HG02763 (cell line): ENCODE measurements around the gene SEMA3B.

Source experiments
- ATAC-seq: cut with Tn5 transposase; IDR thresholded peaks from one replicate; pipeline ENCODE4 v1.9.1; 2021; ENCODE audit warnings: mild to moderate bottlenecking, moderate library complexity; ENCODE audit not compliant: unreplicated experiment

Gene SEMA3B

DNA sequence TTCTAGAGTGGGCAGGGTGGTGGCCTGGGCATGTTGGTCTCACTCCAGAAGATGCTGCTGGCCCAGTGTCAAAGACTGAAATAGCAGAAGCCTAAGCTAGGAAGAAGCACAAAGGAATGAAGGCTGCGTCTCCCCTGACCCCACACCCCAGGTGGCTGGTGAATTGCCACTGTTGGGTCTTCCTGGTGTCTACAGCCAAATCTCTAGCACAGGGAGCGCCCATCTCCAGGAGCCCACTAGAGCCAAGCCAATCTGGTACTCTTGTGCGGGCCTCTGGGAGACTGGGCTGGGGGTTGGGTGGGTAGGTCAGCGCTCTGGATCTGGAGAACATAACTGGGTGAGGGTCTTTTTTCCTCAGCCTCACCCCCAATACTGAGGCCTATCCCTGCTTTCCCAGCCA is 58.2 kb downstream of the SEMA3B start:
- ATAC-seq = no peak
